Sigmoid colon (tissue), 4 donors: ENCODE results near the gene SMYD3.

Experiments
- EP300 ChIP-seq, 4 donors: sonication (generic); formaldehyde crosslinking; IDR thresholded peaks; one replicate each; pipeline ENCODE4 v1.6.1; 2017; ENCODE audit warnings: antibody characterized with exemption in 4 of 4
- POLR2A ChIP-seq, 2 donors: fragments of 450-650 bp; IDR thresholded peaks; one replicate each; pipeline ENCODE4 v1.6.1; 2016; ENCODE audit warnings: antibody characterized with exemption in 2 of 2, mild to moderate bottlenecking in 2 of 2, moderate library complexity in 2 of 2
- POLR2AphosphoS5 ChIP-seq, 4 donors: sonication (generic); formaldehyde crosslinking; IDR thresholded peaks; one replicate each; pipeline ENCODE4 v1.6.1; 2017; ENCODE audit warnings: antibody characterized with exemption in 4 of 4
- TF ChIP-seq, protein P1 (sequence below), 4 experiments: fragments of 450-650 bp in 3 of 4; fragments of 200-600 bp in 1 of 4; IDR thresholded peaks; one replicate each; pipeline ENCODE4 v1.5.1; 2016 to 2019; ENCODE audit warnings: antibody characterized with exemption in 4 of 4, mild to moderate bottlenecking in 3 of 4, moderate library complexity in 2 of 4

DNA sequence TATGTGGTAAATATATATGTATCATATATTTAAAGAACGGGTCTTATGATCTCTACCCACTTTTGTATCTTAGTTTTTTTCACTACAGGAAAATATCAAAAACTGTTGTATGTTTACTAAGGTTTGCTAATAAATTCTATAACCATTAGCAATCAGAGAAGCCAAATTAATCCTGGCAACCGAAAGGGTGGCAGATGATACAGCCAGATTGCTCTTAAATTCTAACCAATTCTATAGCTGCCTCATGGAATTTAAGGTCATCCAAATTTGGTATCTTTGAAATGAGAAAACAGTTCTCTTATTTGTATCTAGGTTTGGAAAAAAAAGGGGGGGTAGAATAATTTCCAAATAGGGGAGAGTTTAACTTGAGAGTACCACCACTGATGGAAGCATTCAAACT is 591.2 kb downstream of the SMYD3 start:
- TF ChIP-seq, protein P1, sequence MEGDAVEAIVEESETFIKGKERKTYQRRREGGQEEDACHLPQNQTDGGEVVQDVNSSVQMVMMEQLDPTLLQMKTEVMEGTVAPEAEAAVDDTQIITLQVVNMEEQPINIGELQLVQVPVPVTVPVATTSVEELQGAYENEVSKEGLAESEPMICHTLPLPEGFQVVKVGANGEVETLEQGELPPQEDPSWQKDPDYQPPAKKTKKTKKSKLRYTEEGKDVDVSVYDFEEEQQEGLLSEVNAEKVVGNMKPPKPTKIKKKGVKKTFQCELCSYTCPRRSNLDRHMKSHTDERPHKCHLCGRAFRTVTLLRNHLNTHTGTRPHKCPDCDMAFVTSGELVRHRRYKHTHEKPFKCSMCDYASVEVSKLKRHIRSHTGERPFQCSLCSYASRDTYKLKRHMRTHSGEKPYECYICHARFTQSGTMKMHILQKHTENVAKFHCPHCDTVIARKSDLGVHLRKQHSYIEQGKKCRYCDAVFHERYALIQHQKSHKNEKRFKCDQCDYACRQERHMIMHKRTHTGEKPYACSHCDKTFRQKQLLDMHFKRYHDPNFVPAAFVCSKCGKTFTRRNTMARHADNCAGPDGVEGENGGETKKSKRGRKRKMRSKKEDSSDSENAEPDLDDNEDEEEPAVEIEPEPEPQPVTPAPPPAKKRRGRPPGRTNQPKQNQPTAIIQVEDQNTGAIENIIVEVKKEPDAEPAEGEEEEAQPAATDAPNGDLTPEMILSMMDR (IDR thresholded peaks at IDR 0.05): no peak
- TF ChIP-seq POLR2AphosphoS5 (IDR thresholded peaks at IDR 0.05) (no peak), POLR2A (IDR thresholded peaks at IDR 0.05) (no peak), EP300 (IDR thresholded peaks at IDR 0.05) (no peak)
